HG02798 (cell line): ENCODE results near the gene CTNNBL1.
A peak's percentile ranks its signal among the peaks of the same experiment; 100 is the strongest.
"Not testable (repeated sequence)": the region's sequence is repeated elsewhere in the genome, so short reads cannot be mapped to it uniquely, and the experiment has no call there.

Experiments
- ATAC-seq: cut with Tn5 transposase; IDR thresholded peaks from one replicate; pipeline ENCODE4 v1.9.1; 2021; ENCODE audit warnings: mild to moderate bottlenecking; ENCODE audit not compliant: unreplicated experiment, poor library complexity

Gene CTNNBL1

GRCh38 chr20:37845878-37846277, 152.0 kb downstream of the CTNNBL1 start:
- no peak for ATAC-seq

GRCh38 chr20:37846573-37846972, 152.7 kb downstream of the CTNNBL1 start:
- no peak for ATAC-seq

GRCh38 chr20:37848706-37849105, 154.9 kb downstream of the CTNNBL1 start:
- no peak for ATAC-seq

- no peak for ATAC-seq
Measured at GRCh38 chr20:37849156-37849555, 155.3 kb downstream of the CTNNBL1 start.

GRCh38 chr20:37849566-37849965, 155.7 kb downstream of the CTNNBL1 start:
- ATAC-seq = no peak

- no peak for ATAC-seq
Measured at GRCh38 chr20:37850036-37850592, 156.3 kb downstream of the CTNNBL1 start.

GRCh38 chr20:37850724-37851355, 157.0 kb downstream of the CTNNBL1 start:
- ATAC-seq = no peak

- ATAC-seq = no peak
Measured at GRCh38 chr20:37852666-37853065, 158.8 kb downstream of the CTNNBL1 start.

GRCh38 chr20:37853823-37854375, 160.1 kb downstream of the CTNNBL1 start:
- peak; percentile 78 for ATAC-seq

GRCh38 chr20:37856034-37856433, 162.2 kb downstream of the CTNNBL1 start:
- ATAC-seq = not testable (repeated sequence)

GRCh38 chr20:37856932-37857660, 163.3 kb downstream of the CTNNBL1 start:
- ATAC-seq = no peak

GRCh38 chr20:37859406-37860171, 165.8 kb downstream of the CTNNBL1 start:
- no peak for ATAC-seq

GRCh38 chr20:37863289-37863688, 169.5 kb downstream of the CTNNBL1 start:
- ATAC-seq = no peak

GRCh38 chr20:37864298-37864697, 170.5 kb downstream of the CTNNBL1 start:
- ATAC-seq = no peak

- ATAC-seq = no peak
Measured at GRCh38 chr20:37866051-37866450, 172.2 kb downstream of the CTNNBL1 start.

GRCh38 chr20:37867289-37868195, 173.7 kb downstream of the CTNNBL1 start:
- ATAC-seq = no peak

GRCh38 chr20:37868851-37869333, 175.1 kb downstream of the CTNNBL1 start:
- no peak for ATAC-seq

- no peak for ATAC-seq
Measured at GRCh38 chr20:37869334-37869861, 175.6 kb downstream of the CTNNBL1 start.

- ATAC-seq = no peak
Measured at GRCh38 chr20:37870294-37870693, 176.5 kb downstream of the CTNNBL1 start.
